ENCODE data around the gene ANKRD28. TPM values are rescaled to one million over a fixed set of nuclear protein-coding genes. Genes with fewer than 3 reads are reported as not detected.

ANKRD28 gene
- total and polyA plus RNA-seq, 2 of the 13 experiments (the other 11 are each of a cell fraction or from before 2014, with no cell fraction given) = 21.0 to 28.9 TPM

GRCh38 chr3:15649341-15649740 lies 148.4 kb downstream of the ANKRD28 start:
- TF ChIP-seq ELK4 (CRISPR knock-in tag; IDR thresholded peaks at IDR 0.05; ENCODE audit: borderline replicate concordance) = no peak
- no peak for TF ChIP-seq FOXK1 (CRISPR knock-in tag; IDR thresholded peaks at IDR 0.05; ENCODE audit: borderline replicate concordance, low read depth)
- TF ChIP-seq POGZ (CRISPR knock-in tag; IDR thresholded peaks at IDR 0.05) = peak; percentile 29; the same call in 1 of the 2 replicates
- peak; percentile 65 for TF ChIP-seq GFI1 (CRISPR knock-in tag; IDR thresholded peaks at IDR 0.05; ENCODE audit: borderline replicate concordance)
- peak; percentile 72 for TF ChIP-seq HNF4A (CRISPR knock-in tag; IDR thresholded peaks at IDR 0.05)
- TF ChIP-seq KLF13 (CRISPR knock-in tag; IDR thresholded peaks at IDR 0.05) = no peak
- TF ChIP-seq ZKSCAN5 (CRISPR knock-in tag; IDR thresholded peaks at IDR 0.05) = peak; percentile 88
- TF ChIP-seq DZIP1 (CRISPR knock-in tag; IDR thresholded peaks at IDR 0.05) = no peak
- TF ChIP-seq ZMYM4 (CRISPR knock-in tag; IDR thresholded peaks at IDR 0.05) = 0 out of 2 replicates have a peak, but pooled peaks have one; percentile 22
- 0 out of 2 replicates have a peak, but pooled peaks have one; percentile 33 for TF ChIP-seq ZNF605 (CRISPR knock-in tag; IDR thresholded peaks at IDR 0.05)
- TF ChIP-seq ZNF292 (CRISPR knock-in tag; IDR thresholded peaks at IDR 0.05; ENCODE audit: borderline replicate concordance, low read depth) = 0 out of 2 replicates have a peak, but pooled peaks have one; percentile 18
- TF ChIP-seq NR2F6 (IDR thresholded peaks at IDR 0.05) = 0 out of 2 replicates have a peak, but pooled peaks have one; percentile 9
- no peak for TF ChIP-seq NR2F6 (CRISPR knock-in tag; IDR thresholded peaks at IDR 0.05)
- 0 out of 2 replicates have a peak, but pooled peaks have one; percentile 26 for TF ChIP-seq HNF4G (IDR thresholded peaks at IDR 0.05; ENCODE audit: borderline replicate concordance, low read depth, low read length)
- no peak for TF ChIP-seq HNF4G (CRISPR knock-in tag; IDR thresholded peaks at IDR 0.05; ENCODE audit: borderline replicate concordance, low read depth)
- POLR2A ChIA-PET = no interaction called here
- 42% methylated on average over 3 of the region's 3 CpGs for WGBS (ENCODE audit: low lambda C conversion rate)
- ATAC-seq = peak; percentile 69
- Histone ChIP-seq H3K4me2 (ENCODE audit: low read depth, low read length) (no peak overlapping the region), H3K9ac (ENCODE audit: insufficient read depth, low read depth, low read length) (no peak overlapping the region), H3K27ac (ENCODE audit: extremely low read length, insufficient read depth, low read length) (no peak overlapping the region), H3K4me3 (replicated peaks in 1 of 3; ENCODE audit: insufficient read depth in 1 of 3, low read depth in 2 of 3, low read length in 3 of 3) (no peak overlapping the region), H3K79me2 (ENCODE audit: insufficient read depth, low read length) (no peaks in the 10 kb centered on the region), H3K36me3 (replicated peaks in 1 of 2; ENCODE audit: control insufficient read depth in 1 of 2, insufficient read depth in 2 of 2, low read length in 2 of 2) (0 out of 5 replicates have a peak, but pooled peaks cover 0 to 1% of the 10 kb centered on the region in 2 experiments), H2AFZ (ENCODE audit: low read length) (no peak overlapping the region), H3K4me1 (ENCODE audit: insufficient read depth, low read length) (peaks cover 10% of the 10 kb centered on the region), H3K9me3 (ENCODE audit: low read length) (no peaks in the 10 kb centered on the region), H3K27me3 (ENCODE audit: control insufficient read depth in 1 of 2, insufficient read depth in 2 of 2, low read length in 2 of 2) (no peaks in the 10 kb centered on the region), H4K20me1 (ENCODE audit: insufficient read depth, low read length) (no peaks in the 10 kb centered on the region)
- no peak for FAIRE-seq
- CTCF ChIA-PET (ENCODE audit: low intra/inter-chr PET ratio, low total read pairs) = no interaction called here
- no TSS peak for BruUV-seq (replicated peaks)
- in situ Hi-C loops (cut with HindIII; ENCODE audit: extremely low pct_ligation_motif_present, low pct_unique_long_range_greater_than_20kb) (loop anchor here (25.0 kb wide), 1 partner anchor 588 kb away; no protein-coding TSS in a partner anchor), intact Hi-C loops (cut with micrococcal nuclease; ENCODE audit: unreplicated experiment) (no loop called here)
- no peak for DNase-seq (ENCODE audit: low spot score)

Measured in HepG2 (cell line).